Measurements from ENCODE around the gene LAMC2.
"Not testable (repeated sequence)": the region's sequence is repeated elsewhere in the genome, so short reads cannot be mapped to it uniquely, and the experiment has no call there.

LAMC2 gene

GRCh38 chr1:183185941-183186490 lies at the start of gene LAMC2:
Gene LAMC2, plus strand, starts transcription at chr1:183186264. Its CDS starts 89 bp downstream, at chr1:183186353.
- DNase-seq (ENCODE audit: low spot score) = no peak

- no peak for DNase-seq (ENCODE audit: low spot score)
Measured at GRCh38 chr1:183137782-183138181, 48.3 kb upstream of the LAMC2 start.

- DNase-seq (ENCODE audit: low spot score) = no peak
Measured at GRCh38 chr1:183138301-183138700, 47.8 kb upstream of the LAMC2 start.

- no peak for DNase-seq (ENCODE audit: low spot score)
Measured at GRCh38 chr1:183139281-183139942, 46.7 kb upstream of the LAMC2 start.

- no peak for DNase-seq (ENCODE audit: low spot score)
Measured at GRCh38 chr1:183140633-183141032, 45.4 kb upstream of the LAMC2 start.

- DNase-seq (ENCODE audit: low spot score) = no peak
Measured at GRCh38 chr1:183142171-183142570, 43.9 kb upstream of the LAMC2 start.

GRCh38 chr1:183143576-183144315 lies 42.3 kb upstream of the LAMC2 start:
- no peak for DNase-seq (ENCODE audit: low spot score)

GRCh38 chr1:183144752-183145151 lies 41.3 kb upstream of the LAMC2 start:
- DNase-seq (ENCODE audit: low spot score) = no peak

GRCh38 chr1:183147735-183148134 lies 38.3 kb upstream of the LAMC2 start:
- DNase-seq (ENCODE audit: low spot score) = no peak

- no peak for DNase-seq (ENCODE audit: low spot score)
Measured at GRCh38 chr1:183148599-183148998, 37.5 kb upstream of the LAMC2 start.

- DNase-seq (ENCODE audit: low spot score) = no peak
Measured at GRCh38 chr1:183149273-183149672, 36.8 kb upstream of the LAMC2 start.

- not testable (repeated sequence) for DNase-seq (ENCODE audit: low spot score)
Measured at GRCh38 chr1:183150032-183150431, 36.0 kb upstream of the LAMC2 start.

GRCh38 chr1:183150445-183150844 lies 35.6 kb upstream of the LAMC2 start:
- no peak for DNase-seq (ENCODE audit: low spot score)

GRCh38 chr1:183152180-183152579 lies 33.9 kb upstream of the LAMC2 start:
- no peak for DNase-seq (ENCODE audit: low spot score)

- no peak for DNase-seq (ENCODE audit: low spot score)
Measured at GRCh38 chr1:183155939-183156338, 30.1 kb upstream of the LAMC2 start.

GRCh38 chr1:183159960-183160359 lies 26.1 kb upstream of the LAMC2 start:
- no peak for DNase-seq (ENCODE audit: low spot score)

GRCh38 chr1:183161391-183161790 lies 24.7 kb upstream of the LAMC2 start:
- DNase-seq (ENCODE audit: low spot score) = no peak

- DNase-seq (ENCODE audit: low spot score) = peak; percentile 83
Measured at GRCh38 chr1:183163316-183163715, 22.7 kb upstream of the LAMC2 start.

- DNase-seq (ENCODE audit: low spot score) = no peak
Measured at GRCh38 chr1:183164340-183164739, 21.7 kb upstream of the LAMC2 start.

- DNase-seq (ENCODE audit: low spot score) = no peak
Measured at GRCh38 chr1:183164963-183165362, 21.1 kb upstream of the LAMC2 start.

- DNase-seq (ENCODE audit: low spot score) = no peak
Measured at GRCh38 chr1:183165456-183165855, 20.6 kb upstream of the LAMC2 start.

- no peak for DNase-seq (ENCODE audit: low spot score)
Measured at GRCh38 chr1:183166454-183166853, 19.6 kb upstream of the LAMC2 start.

- DNase-seq (ENCODE audit: low spot score) = no peak
Measured at GRCh38 chr1:183167676-183168075, 18.4 kb upstream of the LAMC2 start.

All from RKO (cell line).